ENCODE data around the gene FGF18.

The FGF18 gene

DNA sequence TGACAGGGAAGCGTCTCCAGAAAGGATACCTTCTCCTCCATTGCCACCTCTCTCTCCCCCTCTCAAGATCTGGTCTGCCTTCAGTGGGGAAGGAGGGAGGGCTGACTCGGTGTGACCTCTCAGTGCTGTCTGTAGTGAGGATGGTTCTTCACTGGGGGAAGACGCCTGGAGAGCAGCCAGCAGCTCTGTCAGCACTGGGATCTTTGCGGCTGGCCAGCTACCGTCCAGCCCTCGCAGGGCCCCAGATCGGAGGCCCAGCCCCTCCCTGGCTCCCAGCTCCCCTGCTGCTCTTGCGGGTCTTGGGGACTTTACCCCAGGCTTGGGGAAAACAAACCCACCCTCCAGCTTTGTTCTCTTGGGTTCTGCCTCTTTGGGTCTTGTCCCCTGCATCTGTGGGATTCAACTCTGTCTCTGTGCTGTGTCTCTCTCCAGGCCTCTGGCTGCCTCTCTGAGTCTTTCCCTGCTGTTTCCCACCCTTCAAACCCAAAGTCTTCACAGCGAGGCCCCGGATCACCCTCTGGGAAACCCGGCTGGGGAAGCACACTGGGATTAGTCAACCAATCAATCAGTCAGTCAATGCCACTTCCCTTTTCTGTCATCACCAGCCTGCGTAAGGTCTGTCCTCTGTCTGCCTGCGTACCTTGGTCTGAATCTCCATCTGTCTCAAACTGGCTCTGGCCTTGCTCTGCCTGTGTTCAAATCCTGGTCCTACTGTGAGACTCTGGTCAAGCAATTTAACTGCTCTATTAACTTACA lies 23.0 kb downstream of the FGF18 start:
- Histone ChIP-seq H3K27ac (no peak overlapping the region), H3K36me3 (no peaks in the 10 kb centered on the region), H3K4me3 (no peak overlapping the region), H3K27me3 (no peaks in the 10 kb centered on the region), H3K9me3 (no peaks in the 10 kb centered on the region), H3K4me1 (peaks cover 0 to 7% (median 0%) of the 10 kb centered on the region in 4 donors)
- intact Hi-C loops (cut with DNase I; ENCODE audit: low total_unique reads), result no loop called here
- TF ChIP-seq, protein P1, sequence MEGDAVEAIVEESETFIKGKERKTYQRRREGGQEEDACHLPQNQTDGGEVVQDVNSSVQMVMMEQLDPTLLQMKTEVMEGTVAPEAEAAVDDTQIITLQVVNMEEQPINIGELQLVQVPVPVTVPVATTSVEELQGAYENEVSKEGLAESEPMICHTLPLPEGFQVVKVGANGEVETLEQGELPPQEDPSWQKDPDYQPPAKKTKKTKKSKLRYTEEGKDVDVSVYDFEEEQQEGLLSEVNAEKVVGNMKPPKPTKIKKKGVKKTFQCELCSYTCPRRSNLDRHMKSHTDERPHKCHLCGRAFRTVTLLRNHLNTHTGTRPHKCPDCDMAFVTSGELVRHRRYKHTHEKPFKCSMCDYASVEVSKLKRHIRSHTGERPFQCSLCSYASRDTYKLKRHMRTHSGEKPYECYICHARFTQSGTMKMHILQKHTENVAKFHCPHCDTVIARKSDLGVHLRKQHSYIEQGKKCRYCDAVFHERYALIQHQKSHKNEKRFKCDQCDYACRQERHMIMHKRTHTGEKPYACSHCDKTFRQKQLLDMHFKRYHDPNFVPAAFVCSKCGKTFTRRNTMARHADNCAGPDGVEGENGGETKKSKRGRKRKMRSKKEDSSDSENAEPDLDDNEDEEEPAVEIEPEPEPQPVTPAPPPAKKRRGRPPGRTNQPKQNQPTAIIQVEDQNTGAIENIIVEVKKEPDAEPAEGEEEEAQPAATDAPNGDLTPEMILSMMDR (IDR thresholded peaks at IDR 0.05), result no peak
- no peak for DNase-seq

DNA sequence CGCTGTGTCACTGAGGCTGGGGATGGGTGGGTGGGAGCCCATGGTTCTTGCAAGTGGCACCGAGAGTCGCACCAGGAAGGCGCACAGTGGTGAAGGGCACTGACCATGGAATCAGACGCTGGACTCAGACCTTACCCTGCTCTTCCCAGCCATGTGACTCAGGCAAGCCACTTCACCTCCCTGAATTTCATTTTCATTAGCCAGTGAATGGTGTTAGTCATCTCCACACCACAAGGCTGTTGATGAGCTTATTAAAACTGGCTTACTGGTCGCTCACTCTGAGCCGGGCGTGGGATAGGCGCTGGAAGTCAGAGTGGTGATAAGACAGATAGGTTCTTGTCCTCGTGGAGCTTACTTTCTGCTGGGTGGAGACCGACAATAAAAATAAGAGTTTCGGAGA lies 25.1 kb downstream of the FGF18 start:
- Histone ChIP-seq H3K9me3 (no peaks in the 10 kb centered on the region), H3K4me1 (peaks cover 0 to 7% (median 0%) of the 10 kb centered on the region in 4 donors), H3K27me3 (no peaks in the 10 kb centered on the region), H3K27ac (no peak overlapping the region), H3K36me3 (no peaks in the 10 kb centered on the region), H3K4me3 (no peak overlapping the region)
- intact Hi-C loops (cut with DNase I; ENCODE audit: low total_unique reads), result no loop called here
- TF ChIP-seq, protein P1 (IDR thresholded peaks at IDR 0.05), result no peak
- DNase-seq, result no peak

DNA sequence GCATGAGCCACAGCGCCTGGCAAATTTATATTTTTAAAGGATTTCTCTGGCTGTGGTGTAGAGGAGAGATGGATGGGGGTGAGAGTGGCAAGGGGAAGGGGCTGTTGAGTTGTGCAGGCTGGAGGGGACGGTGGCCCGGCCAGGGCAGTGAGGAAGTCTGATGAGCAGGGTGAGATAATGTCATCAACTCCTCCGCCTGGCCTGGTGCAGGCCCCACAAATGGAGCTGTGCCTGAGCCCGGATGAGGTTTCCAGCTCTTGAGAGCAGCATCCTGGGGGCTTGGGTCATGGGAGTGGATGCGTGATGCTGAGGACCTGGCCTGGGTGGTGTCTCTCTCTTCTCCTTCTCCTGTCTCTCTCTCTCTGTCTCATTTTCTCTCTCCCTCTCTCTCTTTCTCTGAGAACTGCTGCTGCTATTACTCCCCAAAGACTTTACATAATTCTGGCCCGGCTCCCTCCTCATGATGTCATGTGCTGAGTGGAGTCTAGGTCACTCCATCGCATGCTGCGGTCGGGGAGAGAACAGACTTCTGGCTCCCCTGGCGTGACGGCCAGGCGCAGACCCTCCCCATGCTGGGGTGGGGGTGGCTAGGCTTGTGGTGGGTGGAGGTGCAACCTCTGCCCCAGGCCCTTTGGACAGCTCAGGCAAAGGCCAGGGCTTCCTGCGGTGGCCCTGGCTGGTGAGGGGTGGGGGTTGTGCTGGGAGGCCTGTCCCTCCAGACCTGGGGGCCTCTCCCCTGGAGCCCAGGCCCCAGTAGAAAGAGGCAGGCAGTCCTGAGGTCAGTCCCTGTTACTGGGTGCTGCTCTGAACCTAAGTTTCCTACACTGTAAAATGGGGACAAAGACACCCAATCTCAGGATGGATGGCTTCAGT lies 26.4 kb downstream of the FGF18 start:
- no peak overlapping the region for H3K27ac ChIP-seq
- no peak overlapping the region for H3K4me3 ChIP-seq
- no peaks in the 10 kb centered on the region for H3K27me3 ChIP-seq
- DNase-seq, result peak in 1 of 2 donors; percentile 75
- TF ChIP-seq, protein P1 (IDR thresholded peaks at IDR 0.05), result no peak
- H3K9me3 ChIP-seq, result no peaks in the 10 kb centered on the region
- peaks cover 0 to 7% (median under 1%) of the 10 kb centered on the region in 4 donors for H3K4me1 ChIP-seq
- no peaks in the 10 kb centered on the region for H3K36me3 ChIP-seq
- intact Hi-C loops (cut with DNase I; ENCODE audit: low total_unique reads), result no loop called here

DNA sequence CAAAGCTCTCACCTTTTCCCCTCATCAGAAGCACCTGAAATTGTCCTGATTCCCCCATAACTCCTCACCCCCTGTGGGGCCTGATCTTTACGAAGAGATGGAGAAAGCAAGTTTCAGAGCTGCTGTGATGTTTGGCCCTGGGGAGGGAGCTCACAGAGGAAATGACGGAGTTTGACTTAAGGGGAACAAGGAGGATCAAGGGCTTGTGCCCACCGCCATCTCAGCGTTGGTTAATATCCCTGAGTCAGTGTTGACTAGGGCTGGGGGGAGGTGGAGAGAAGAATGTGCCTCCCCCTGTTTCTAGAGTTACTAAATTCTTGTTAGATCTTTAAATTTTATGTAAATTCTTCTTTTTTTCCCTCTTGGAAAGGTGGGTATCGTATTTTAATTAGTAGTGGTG lies 27.8 kb downstream of the FGF18 start:
- Histone ChIP-seq H3K27me3 (no peaks in the 10 kb centered on the region), H3K27ac (no peak overlapping the region), H3K9me3 (no peaks in the 10 kb centered on the region), H3K36me3 (no peaks in the 10 kb centered on the region), H3K4me3 (no peak overlapping the region), H3K4me1 (peaks cover 0 to 7% (median 3%) of the 10 kb centered on the region in 4 donors)
- TF ChIP-seq, protein P1 (IDR thresholded peaks at IDR 0.05), result no peak
- no peak for DNase-seq
- intact Hi-C loops (cut with DNase I; ENCODE audit: low total_unique reads), result no loop called here

DNA sequence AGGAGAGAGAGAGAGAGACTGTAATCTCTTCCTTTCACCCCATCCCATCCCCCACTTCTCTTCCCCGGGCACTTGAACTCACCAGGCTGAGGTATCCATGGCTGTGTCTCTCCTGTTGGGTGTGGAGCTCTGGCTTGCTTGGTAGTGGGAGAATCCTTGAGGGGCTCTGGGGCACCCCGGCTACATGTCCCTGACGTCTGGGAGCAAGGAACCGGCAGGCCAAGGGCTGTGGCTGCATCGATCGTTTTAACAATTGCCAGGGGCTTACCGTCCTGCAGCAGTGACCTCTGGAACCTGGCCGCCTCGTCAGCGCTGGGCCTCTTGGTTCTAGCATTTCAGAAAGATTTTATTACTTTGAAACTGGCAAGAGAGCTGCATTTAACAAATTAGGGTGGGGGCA lies 30.0 kb downstream of the FGF18 start:
- peaks cover 0 to 7% (median 3%) of the 10 kb centered on the region in 4 donors for H3K4me1 ChIP-seq
- no peaks in the 10 kb centered on the region for H3K27me3 ChIP-seq
- intact Hi-C loops (cut with DNase I; ENCODE audit: low total_unique reads), result no loop called here

More for the DNA sequence above, 30.0 kb downstream of the FGF18 start:
- Histone ChIP-seq H3K4me3 (no peak overlapping the region), H3K9me3 (no peaks in the 10 kb centered on the region), H3K36me3 (no peaks in the 10 kb centered on the region), H3K27ac (no peak overlapping the region)
- TF ChIP-seq, protein P1 (IDR thresholded peaks at IDR 0.05), result no peak
- no peak for DNase-seq

All from tibial artery (tissue), 4 donors.